ENCODE results near the gene DEGS1. TPM values are rescaled to one million over a fixed set of nuclear protein-coding genes. Genes with fewer than 3 reads are reported as not detected.
A peak's percentile ranks its signal among the peaks of the same experiment; 100 is the strongest.

DEGS1 gene
- total RNA-seq, 2 experiments from 2014 or later, result 32.3 to 33.8 TPM

DNA sequence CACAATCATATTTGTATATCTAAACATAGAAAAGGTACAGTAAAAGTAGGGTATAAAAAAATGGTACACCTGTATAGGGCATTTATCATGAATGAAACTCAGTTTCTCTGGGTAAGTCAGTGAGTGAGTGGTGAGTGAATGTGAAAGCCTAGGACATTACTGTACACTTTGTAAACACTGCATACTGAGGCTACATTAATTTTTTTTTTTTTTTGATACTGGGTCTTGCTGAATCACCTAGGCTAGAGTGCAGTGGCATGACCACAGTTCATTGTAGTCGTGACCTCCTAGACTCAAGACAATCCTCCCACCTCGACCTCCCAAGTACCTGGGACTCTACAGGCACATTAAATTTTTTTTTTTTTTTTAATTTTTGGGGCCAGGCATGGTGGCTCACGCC, 41.3 kb upstream of the DEGS1 start:
- Mint-ChIP-seq H3K4me1 (ENCODE audit: low read depth) (no peaks in the 10 kb centered on the region), H3K4me3 (no peak overlapping the region), H3K9me3 (no peaks in the 10 kb centered on the region), H3K27ac (no peak overlapping the region), H3K27me3 (no peaks in the 10 kb centered on the region), H3K36me3 (ENCODE audit: low read depth) (peaks cover 8% of the 10 kb centered on the region)
- ChIA-PET POLR2A (no interaction called here), CTCF (no interaction called here)
- ATAC-seq (no peak), DNase-seq (no peak)
- intact Hi-C loops (cut with micrococcal nuclease), result no loop called here
- no peak for TF ChIP-seq CTCF (IDR thresholded peaks at IDR 0.05)

DNA sequence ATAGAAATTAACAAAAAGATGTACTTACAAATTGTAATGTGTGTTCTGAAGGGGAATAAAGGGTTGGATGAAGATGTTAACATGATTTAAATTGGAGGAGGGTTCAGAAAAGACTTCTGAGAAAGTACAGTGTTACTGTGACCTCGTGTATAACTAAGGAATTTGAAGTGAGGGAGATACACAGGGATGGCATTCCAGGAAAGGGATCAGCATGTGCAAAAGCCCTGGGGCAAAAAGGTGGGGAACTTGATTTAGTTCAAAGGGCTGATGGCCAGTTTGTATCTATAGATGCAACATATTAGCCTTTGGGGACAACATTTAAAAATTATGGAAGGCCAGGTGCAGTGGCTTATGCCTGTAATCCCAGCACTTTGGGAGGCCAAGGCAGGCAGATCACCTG, 33.3 kb upstream of the DEGS1 start:
- DNase-seq (no peak), ATAC-seq (no peak)
- CTCF ChIA-PET, result no interaction called here
- no peak overlapping the region for H3K27ac Mint-ChIP-seq
- peaks cover 7% of the 10 kb centered on the region for H3K4me1 Mint-ChIP-seq (ENCODE audit: low read depth)
- no peaks in the 10 kb centered on the region for H3K27me3 Mint-ChIP-seq
- H3K9me3 Mint-ChIP-seq, result no peaks in the 10 kb centered on the region
- no peak overlapping the region for H3K4me3 Mint-ChIP-seq
- TF ChIP-seq CTCF (IDR thresholded peaks at IDR 0.05), result no peak
- POLR2A ChIA-PET, result no interaction called here
- intact Hi-C loops (cut with micrococcal nuclease), result no loop called here
- H3K36me3 Mint-ChIP-seq (ENCODE audit: low read depth), result peaks cover 10% of the 10 kb centered on the region

DNA sequence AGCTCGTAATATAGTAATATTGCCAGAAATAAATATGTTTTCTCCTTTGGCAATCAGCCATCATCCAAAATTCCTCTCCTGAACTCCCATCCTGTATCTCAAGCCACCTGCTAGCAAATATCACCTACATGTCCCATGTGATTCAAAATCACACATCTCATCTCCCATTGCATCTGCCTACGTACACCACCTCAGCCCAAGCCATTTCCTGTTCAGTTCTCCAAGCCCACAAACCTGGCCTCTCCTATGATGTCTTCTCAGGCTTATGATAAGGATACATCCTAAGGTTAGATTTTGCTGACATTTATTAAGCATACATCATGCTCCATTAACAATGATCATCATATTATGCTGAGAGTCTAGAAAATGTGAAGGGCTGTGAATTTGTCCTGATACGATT, 31.9 kb upstream of the DEGS1 start:
- Mint-ChIP-seq H3K4me1 (ENCODE audit: low read depth) (peaks cover 7% of the 10 kb centered on the region), H3K27me3 (no peaks in the 10 kb centered on the region), H3K27ac (peak overlapping the region; percentile 2), H3K36me3 (ENCODE audit: low read depth) (peaks cover 11% of the 10 kb centered on the region), H3K4me3 (no peak overlapping the region), H3K9me3 (no peaks in the 10 kb centered on the region)
- ChIA-PET CTCF (interaction anchor here (1.0 to 5.3 kb wide), 4 partner anchors 13 to 35 kb away, joined by 3 to 22 read pairs (median 4); no protein-coding TSS in a partner anchor), POLR2A (no interaction called here)
- TF ChIP-seq CTCF (IDR thresholded peaks at IDR 0.05), result no peak
- DNase-seq, result no peak
- no peak for ATAC-seq
- intact Hi-C loops (cut with micrococcal nuclease), result no loop called here

GRCh38 chr1:224157316-224157715, 25.7 kb upstream of the DEGS1 start:
- intact Hi-C loops (cut with micrococcal nuclease), result no loop called here
- H3K36me3 Mint-ChIP-seq (ENCODE audit: low read depth), result peaks cover 26% of the 10 kb centered on the region
- TF ChIP-seq CTCF (IDR thresholded peaks at IDR 0.05), result no peak
- H3K27me3 Mint-ChIP-seq, result no peaks in the 10 kb centered on the region
- CTCF ChIA-PET, result interaction anchor here (1.0 kb wide), 1 partner anchor 41 kb away, joined by 3 read pairs; no protein-coding TSS in a partner anchor
- no peak overlapping the region for H3K27ac Mint-ChIP-seq
- H3K4me3 Mint-ChIP-seq, result no peak overlapping the region
- ATAC-seq (no peak), DNase-seq (no peak)
- POLR2A ChIA-PET, result interaction anchor here (0.5 kb wide), 1 partner anchor 16 kb away, joined by 4 read pairs; no protein-coding TSS in a partner anchor
- no peaks in the 10 kb centered on the region for H3K4me1 Mint-ChIP-seq (ENCODE audit: low read depth)
- no peaks in the 10 kb centered on the region for H3K9me3 Mint-ChIP-seq

DNA sequence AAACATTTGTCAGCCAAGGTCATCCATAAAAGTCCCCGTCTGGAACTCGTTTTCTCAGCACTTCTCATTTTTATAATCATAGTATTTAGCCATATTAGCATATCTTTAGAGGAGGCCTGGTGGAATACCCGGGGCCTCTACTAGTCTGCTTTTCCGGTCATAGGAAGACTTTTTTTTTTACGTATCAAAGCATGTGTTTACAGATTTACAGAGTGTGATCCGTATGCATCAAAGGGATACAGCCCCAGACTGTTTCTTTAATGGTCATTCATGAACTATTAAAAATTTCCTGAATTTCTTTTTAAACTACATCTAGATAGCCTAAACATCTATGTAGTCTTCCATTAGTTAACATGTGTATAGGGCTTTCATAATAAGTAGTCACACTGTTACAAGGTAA, 23.5 kb upstream of the DEGS1 start:
- CTCF ChIA-PET, result interaction anchor here (0.8 to 1.7 kb wide), 5 partner anchors 9 to 174 kb away, joined by 3 to 5 read pairs (median 3); no protein-coding TSS in a partner anchor
- Mint-ChIP-seq H3K9me3 (no peaks in the 10 kb centered on the region), H3K4me1 (ENCODE audit: low read depth) (no peaks in the 10 kb centered on the region), H3K27me3 (no peaks in the 10 kb centered on the region), H3K4me3 (no peak overlapping the region), H3K27ac (no peak overlapping the region), H3K36me3 (ENCODE audit: low read depth) (peaks cover 26% of the 10 kb centered on the region)
- POLR2A ChIA-PET, result interaction anchor here (1.2 kb wide), 1 partner anchor 22 kb away, joined by 5 read pairs; no protein-coding TSS in a partner anchor
- no peak for TF ChIP-seq CTCF (IDR thresholded peaks at IDR 0.05)
- DNase-seq, result no peak
- intact Hi-C loops (cut with micrococcal nuclease), result no loop called here
- no peak for ATAC-seq

Measured in activated CD8-positive, alpha-beta T cell treated with anti-CD3 and anti-CD28 coated beads for 36 hours (primary cell).